Tibial nerve (tissue), 4 donors: ENCODE data around the gene PWWP2B. TPM values are rescaled to one million over a fixed set of nuclear protein-coding genes. Genes with fewer than 3 reads are reported as not detected.

Source experiments
- DNase-seq, 2 donors: peaks; one replicate each; pipeline ENCODE4 v3.0.0-alpha.2; 2019; ENCODE audit warnings: low spot score in 2 of 2
- H3K27ac ChIP-seq, 4 donors: fragments of 200-600 bp; sonication (generic) in 3 of 4; one replicate each; pipeline ENCODE4 v1.5.1; 2017 to 2019; ENCODE audit warnings: mild to moderate bottlenecking in 1 of 4
- H3K27me3 ChIP-seq, 2 donors: fragments of 200-600 bp; sonication (generic) in 1 of 2; one replicate each; pipeline versions ENCODE4 v1.5.1 to v1.6.0; 2017 to 2019
- H3K36me3 ChIP-seq, 3 donors: fragments of 200-600 bp; sonication (generic); one replicate each; pipeline ENCODE4 v1.5.1; 2018 to 2019
- H3K4me1 ChIP-seq, 4 donors: fragments of 200-600 bp; sonication (generic) in 3 of 4; one replicate each; pipeline ENCODE4 v1.5.1; 2017 to 2019
- H3K4me3 ChIP-seq, 4 donors: fragments of 200-600 bp; sonication (generic) in 3 of 4; one replicate each; pipeline ENCODE4 v1.5.1; 2017 to 2019; ENCODE audit warnings: mild to moderate bottlenecking in 1 of 4, moderate library complexity in 1 of 4
- H3K9me3 ChIP-seq, 4 donors: fragments of 200-600 bp; sonication (generic) in 3 of 4; one replicate each; pipeline ENCODE4 v1.5.1; 2017 to 2019
- CTCF ChIP-seq, 5 experiments: fragments of 200-600 bp in 3 of 5; fragments of 450-650 bp in 2 of 5; sonication (generic) in 3 of 5; IDR thresholded peaks; one replicate each; pipeline ENCODE4 v1.5.1; 2016 to 2019; ENCODE audit warnings: antibody characterized with exemption in 5 of 5, mild to moderate bottlenecking in 3 of 5, moderate library complexity in 2 of 5
- EP300 ChIP-seq, 2 donors: sonication (generic); formaldehyde crosslinking; IDR thresholded peaks; one replicate each; pipeline ENCODE4 v1.6.1; 2017; ENCODE audit warnings: antibody characterized with exemption in 2 of 2, mild to moderate bottlenecking in 1 of 2
- POLR2A ChIP-seq, 2 donors: fragments of 450-650 bp; IDR thresholded peaks; one replicate each; pipeline ENCODE4 v1.6.1; 2017; ENCODE audit warnings: antibody characterized with exemption in 2 of 2, mild to moderate bottlenecking in 2 of 2, moderate library complexity in 2 of 2
- WGBS, 2 donors: methylation state at CpG; one replicate each; pipeline ENCODE4 v1.1.5; 2018; 5-methylcytosine and 5-hydroxymethylcytosine counted together
- total RNA-seq, 4 donors: library from RNA; depleted of rRNA; stranded (reverse); fragments of >200 nt; gene quantifications; one replicate each; pipeline ENCODE4 v1.1.0, GENCODE V29; 2016

PWWP2B gene
- total RNA-seq, 4 donors from 2014 or later, result 12.6 to 23.7 (median 15.1) TPM

GRCh38 chr10:132354356-132355094 lies 42.5 kb upstream of the PWWP2B start:
- TF ChIP-seq CTCF (IDR thresholded peaks at IDR 0.05) (no peak), POLR2A (IDR thresholded peaks at IDR 0.05) (no peak), EP300 (IDR thresholded peaks at IDR 0.05) (no peak)
- Histone ChIP-seq H3K4me3 (no peak overlapping the region), H3K27ac (no peak overlapping the region), H3K9me3 (no peaks in the 10 kb centered on the region), H3K4me1 (peaks cover 0 to 2% (median 0%) of the 10 kb centered on the region in 4 donors), H3K36me3 (peaks cover 0 to 59% (median 0%) of the 10 kb centered on the region in 3 donors), H3K27me3 (no peaks in the 10 kb centered on the region)
- no peak for DNase-seq
- 65 to 70% methylated on average over 30 to 32 of the region's 32 CpGs for WGBS, 2 donors

DNA sequence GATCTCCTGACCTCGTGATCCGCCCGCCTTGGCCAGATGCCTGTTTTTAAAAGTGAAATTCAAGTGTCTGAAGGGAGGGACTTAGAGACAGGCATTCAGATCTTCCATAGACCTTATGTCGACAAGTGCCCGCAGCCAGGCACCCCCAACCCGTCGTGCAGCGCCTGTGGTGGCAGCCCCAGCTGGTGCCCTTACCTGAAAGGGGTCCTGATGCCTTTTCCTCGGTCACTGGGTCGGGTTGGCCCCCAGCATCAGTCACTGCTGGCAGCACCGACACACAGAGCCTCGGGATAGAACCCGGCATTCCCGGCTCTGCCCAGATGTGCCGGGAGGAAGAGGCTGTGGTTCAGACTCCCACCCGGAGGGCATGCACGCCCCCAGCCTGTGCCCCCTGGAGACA lies 41.7 kb upstream of the PWWP2B start:
- Histone ChIP-seq H3K4me1 (peaks cover 0 to 4% (median 0%) of the 10 kb centered on the region in 4 donors), H3K27me3 (no peaks in the 10 kb centered on the region), H3K9me3 (no peaks in the 10 kb centered on the region), H3K4me3 (no peak overlapping the region), H3K36me3 (peaks cover 0 to 53% (median 0%) of the 10 kb centered on the region in 3 donors), H3K27ac (no peak overlapping the region)
- TF ChIP-seq CTCF (IDR thresholded peaks at IDR 0.05) (no peak), POLR2A (IDR thresholded peaks at IDR 0.05) (no peak), EP300 (IDR thresholded peaks at IDR 0.05) (no peak)
- no peak for DNase-seq
- WGBS, 2 donors, result 82 to 89% methylated on average over 5 to 17 of the region's 17 CpGs

GRCh38 chr10:132355754-132356153 lies 41.2 kb upstream of the PWWP2B start:
- H3K4me1 ChIP-seq, result peaks cover 0 to 4% (median 0%) of the 10 kb centered on the region in 4 donors
- TF ChIP-seq CTCF (IDR thresholded peaks at IDR 0.05) (no peak), POLR2A (IDR thresholded peaks at IDR 0.05) (no peak), EP300 (IDR thresholded peaks at IDR 0.05) (no peak)
- no peaks in the 10 kb centered on the region for H3K27me3 ChIP-seq
- WGBS, 2 donors, result 81 to 90% methylated on average over 13 of the region's 13 CpGs
- no peak overlapping the region for H3K4me3 ChIP-seq
- peaks cover 0 to 48% (median 0%) of the 10 kb centered on the region in 3 donors for H3K36me3 ChIP-seq
- H3K27ac ChIP-seq, result no peak overlapping the region
- H3K9me3 ChIP-seq, result no peaks in the 10 kb centered on the region
- no peak for DNase-seq

- no peak for TF ChIP-seq POLR2A (IDR thresholded peaks at IDR 0.05)
- TF ChIP-seq CTCF (IDR thresholded peaks at IDR 0.05), result no peak
- no peak for TF ChIP-seq EP300 (IDR thresholded peaks at IDR 0.05)
- H3K9me3 ChIP-seq, result no peaks in the 10 kb centered on the region
- DNase-seq, result no peak
- peaks cover 0 to 42% (median 0%) of the 10 kb centered on the region in 3 donors for H3K36me3 ChIP-seq
- no peak overlapping the region for H3K27ac ChIP-seq
- no peaks in the 10 kb centered on the region for H3K27me3 ChIP-seq
- WGBS, 2 donors, result 94% methylated on average over 8 to 12 of the region's 12 CpGs
- H3K4me3 ChIP-seq, result no peak overlapping the region
- peaks cover 0 to 4% (median 0%) of the 10 kb centered on the region in 4 donors for H3K4me1 ChIP-seq
Measured at GRCh38 chr10:132356621-132357195, 40.3 kb upstream of the PWWP2B start.
